Measurements from ENCODE around the gene HILPDA. TPM values are rescaled to one million over a fixed set of nuclear protein-coding genes. Genes with fewer than 3 reads are reported as not detected.

The HILPDA gene
- total and polyA plus RNA-seq, 2 experiments from 2014 or later: 38.5 to 57.5 TPM

- Histone ChIP-seq H3K36me3 (ENCODE audit: insufficient read depth) (no peaks in the 10 kb centered on the region; the same call in 1 of the 2 replicates), H3K4me1 (ENCODE audit: insufficient read depth) (no peaks in the 10 kb centered on the region), H3K9me2 (ENCODE audit: insufficient read depth) (no peaks in the 10 kb centered on the region), H3K4me3 (no peak overlapping the region), H3K4me2 (no peak overlapping the region), H3F3A (replicated peaks; ENCODE audit: low read depth) (no peaks in the 10 kb centered on the region), H3K27me3 (ENCODE audit: insufficient read depth) (no peaks in the 10 kb centered on the region), H2AFZ (no peak overlapping the region), H3K27ac (ENCODE audit: low read depth) (no peak overlapping the region), H4K20me1 (replicated peaks; ENCODE audit: insufficient read depth) (no peaks in the 10 kb centered on the region), H3K79me2 (replicated peaks; ENCODE audit: insufficient read depth) (no peaks in the 10 kb centered on the region)
- TF ChIP-seq REST (IDR thresholded peaks at IDR 0.05; ENCODE audit: unreplicated experiment): no peak
- TF ChIP-seq JUNB (IDR thresholded peaks at IDR 0.05; ENCODE audit: unreplicated experiment): no peak
- no peak for TF ChIP-seq ZNF114 (CRISPR knock-in tag; IDR thresholded peaks at IDR 0.05)
- no peak for TF ChIP-seq ZNF331 (CRISPR knock-in tag; IDR thresholded peaks at IDR 0.05; ENCODE audit: low read depth)
- no peak for TF ChIP-seq ZNF462 (CRISPR knock-in tag; IDR thresholded peaks at IDR 0.05)
- no peak for TF ChIP-seq CTCF (conservative IDR thresholded peaks at IDR 0.05; ENCODE audit: low read depth in 2 of 2)
- no peak for TF ChIP-seq EZH2phosphoT487 (IDR thresholded peaks at IDR 0.05; ENCODE audit: unreplicated experiment)
- TF ChIP-seq STAT1 (IDR thresholded peaks at IDR 0.05; ENCODE audit: unreplicated experiment): no peak
- TF ChIP-seq POLR2AphosphoS5 (IDR thresholded peaks at IDR 0.05; ENCODE audit: low read depth): no peak
- TF ChIP-seq CREB1 (CRISPR knock-in tag; IDR thresholded peaks at IDR 0.05; ENCODE audit: low read depth): no peak
- TF ChIP-seq EZH2 (IDR thresholded peaks at IDR 0.05; ENCODE audit: low read depth, unreplicated experiment): no peak
- no peak for TF ChIP-seq NANOG (IDR thresholded peaks at IDR 0.05; ENCODE audit: borderline replicate concordance)
- no peak for TF ChIP-seq ETS1 (IDR thresholded peaks at IDR 0.05)
- peaks cover 69% of the 10 kb centered on the region for H3K36me3 Mint-ChIP-seq (ENCODE audit: low read depth)
- DNase-seq (ENCODE audit: low spot score) (no peak), ATAC-seq (no peak)
- H3K27ac Mint-ChIP-seq: no peak overlapping the region
- no peaks in the 10 kb centered on the region for H3K4me1 Mint-ChIP-seq
- peaks cover 4% of the 10 kb centered on the region for H3K27me3 Mint-ChIP-seq (ENCODE audit: insufficient read depth, low read depth, poor library complexity)
- H3K9me3 Mint-ChIP-seq: no peaks in the 10 kb centered on the region
- no peak overlapping the region for H3K4me3 Mint-ChIP-seq
Measured at GRCh38 chr7:128497405-128497804, 41.7 kb downstream of the HILPDA start.
